RPMI8226 (cell line): ENCODE data around the gene CROCC.
"Not testable (repeated sequence)": the region's sequence is repeated elsewhere in the genome, so short reads cannot be mapped to it uniquely, and the experiment has no call there.

Experiments
- DNase-seq: peaks from one replicate; pipeline ENCODE4 v3.0.0-alpha.2; 2015

CROCC gene

GRCh38 chr1:16918936-16919665 is 2.6 kb upstream of the CROCC start:
- DNase-seq: not testable (repeated sequence)

GRCh38 chr1:16920951-16921350 is 780 bp upstream of the CROCC start:
- DNase-seq: no peak

GRCh38 chr1:16922466-16922865 is 735 bp downstream of the CROCC start:
- DNase-seq: no peak

DNA sequence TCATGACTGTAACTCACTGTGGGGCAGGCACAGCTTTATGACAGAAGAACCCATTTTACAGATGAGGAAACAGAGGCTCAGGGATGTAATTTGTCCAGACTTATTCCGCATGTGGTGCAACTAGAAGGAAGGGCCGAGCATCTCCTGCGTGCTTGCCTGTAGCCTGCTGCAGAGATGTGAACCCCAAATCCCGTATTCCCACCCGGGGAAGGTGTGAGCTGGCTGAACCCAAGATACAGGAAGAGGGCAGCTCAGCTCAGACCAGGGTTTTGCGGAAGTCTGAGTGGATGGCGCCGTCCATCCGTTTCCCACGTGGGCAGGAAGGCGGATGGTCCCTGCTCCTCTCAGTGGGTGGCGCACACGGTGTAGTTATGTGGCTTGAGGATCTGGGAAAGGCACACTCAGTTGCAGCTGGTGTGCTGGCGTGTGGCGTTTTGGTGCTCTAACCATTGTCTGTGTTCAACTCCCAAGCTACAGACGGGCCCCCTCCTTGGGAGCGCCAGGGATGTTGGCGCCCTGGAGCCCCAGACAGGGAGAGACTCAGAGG is 1.2 kb downstream of the CROCC start:
- no peak for DNase-seq

GRCh38 chr1:16924216-16924918 is 2.6 kb downstream of the CROCC start:
- DNase-seq: no peak

DNA sequence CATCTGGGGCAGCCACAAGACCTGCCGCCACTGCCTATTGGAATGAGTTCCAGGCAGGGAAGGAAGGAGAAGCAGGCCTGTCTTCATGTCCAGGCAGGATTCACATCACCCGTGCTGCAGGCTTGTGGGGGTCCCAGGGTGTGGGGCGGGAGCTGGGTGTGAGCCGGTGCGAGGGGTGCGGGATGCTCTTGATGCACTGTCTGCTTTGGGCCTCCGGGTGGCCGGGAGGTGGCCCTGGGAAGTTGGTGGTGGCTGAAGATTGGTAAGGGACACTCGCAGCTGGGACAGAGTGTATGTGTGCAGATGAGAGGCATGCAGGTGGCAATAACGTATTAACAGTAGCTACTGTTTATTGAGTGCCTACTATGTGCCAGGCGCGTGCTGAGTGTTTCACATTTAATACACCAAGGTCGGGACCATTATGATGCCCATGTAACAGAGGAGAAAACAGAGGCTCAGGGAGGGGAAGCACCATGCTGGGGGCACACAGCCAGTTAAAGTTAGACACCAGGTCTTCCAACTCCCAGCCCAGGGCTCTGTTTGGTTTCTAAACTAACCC is 3.3 kb downstream of the CROCC start:
- DNase-seq: no peak

DNA sequence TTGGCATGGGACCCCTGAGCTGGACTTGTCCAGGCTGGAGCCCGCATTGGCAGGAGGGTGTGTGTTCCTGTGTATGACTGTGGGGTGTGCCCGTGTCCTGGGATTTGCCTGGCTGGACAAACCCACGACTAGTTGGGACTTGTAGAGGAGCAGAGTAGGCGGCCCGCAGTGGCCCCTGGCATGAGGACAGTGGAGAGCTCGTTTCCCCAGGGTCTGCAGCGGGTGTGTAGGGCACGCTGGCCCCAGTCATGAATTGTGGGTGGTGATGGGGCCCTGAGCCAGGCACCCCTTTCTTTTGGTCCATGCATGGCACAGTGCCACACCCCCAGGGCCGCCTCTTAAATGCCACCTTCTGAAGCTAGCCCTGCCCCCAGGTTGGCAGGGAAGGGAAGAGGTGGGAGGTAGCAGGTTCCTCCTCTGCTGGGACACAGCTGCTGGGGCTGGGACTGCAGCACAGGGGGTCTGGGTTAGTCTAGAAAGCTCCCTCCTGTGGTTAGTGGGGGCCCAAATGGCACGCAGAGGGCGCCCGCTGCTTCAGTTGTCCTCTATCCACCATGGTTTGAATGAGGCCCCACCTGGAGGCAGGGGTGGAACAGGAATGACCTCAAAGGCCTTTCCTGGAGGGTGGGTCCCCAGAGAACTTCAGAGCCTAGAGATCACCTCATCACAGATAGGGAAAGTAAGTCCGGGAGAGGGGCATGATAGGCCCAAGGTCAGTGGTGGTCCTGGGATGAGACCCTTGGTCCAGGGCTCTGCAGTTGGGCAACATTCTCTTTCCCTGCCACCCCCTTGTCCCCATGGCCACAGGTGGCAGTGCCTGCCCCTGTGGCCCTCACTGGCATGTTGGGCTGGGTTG is 4.1 kb downstream of the CROCC start:
- no peak for DNase-seq

DNA sequence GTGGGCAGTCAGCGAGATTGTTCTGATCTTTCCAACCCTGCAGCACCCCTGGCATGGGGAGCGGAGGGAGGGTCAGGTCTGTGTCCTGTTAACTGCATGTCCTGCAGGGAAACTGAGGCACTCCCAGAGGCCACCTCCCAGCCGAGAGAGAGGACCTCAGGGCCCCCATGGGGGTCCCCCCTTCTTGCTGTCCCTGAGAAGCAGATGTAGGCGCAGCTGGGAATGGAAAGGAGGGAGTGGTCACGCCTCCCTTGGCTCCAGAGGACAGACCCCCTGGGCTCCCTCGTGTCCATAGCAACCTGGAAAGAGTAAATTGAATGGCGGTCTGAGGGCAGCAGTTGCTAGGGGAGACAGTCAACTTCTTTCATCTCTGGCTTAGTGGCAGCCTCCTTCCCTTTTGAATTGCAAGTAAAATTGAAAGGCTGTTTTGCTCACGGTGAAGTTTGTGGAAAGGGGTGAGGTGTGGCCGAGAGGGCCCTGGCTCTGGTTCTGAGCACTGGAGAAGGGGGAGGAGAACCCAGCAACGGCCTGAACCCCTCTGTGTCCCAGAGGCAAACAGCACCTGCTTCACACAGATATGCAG is 4.9 kb downstream of the CROCC start:
- no peak for DNase-seq

DNA sequence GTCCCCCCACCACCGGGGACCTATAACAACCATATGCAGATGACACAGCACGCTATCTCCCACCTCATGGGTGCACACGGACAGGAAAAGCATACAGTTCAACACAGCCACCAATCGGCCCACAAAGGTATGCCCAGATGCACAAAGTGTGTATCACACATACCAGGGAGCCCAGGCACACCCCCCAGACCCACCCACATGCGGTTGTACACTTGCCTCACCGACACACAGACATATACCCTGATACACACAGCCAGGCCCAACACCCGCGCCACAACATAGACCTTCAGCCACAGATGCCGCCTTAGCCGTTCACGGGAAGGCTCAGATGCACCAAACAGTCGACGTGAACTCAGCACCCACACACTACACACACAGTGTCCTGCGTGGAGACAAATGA is 5.5 kb downstream of the CROCC start:
- DNase-seq: no peak

DNA sequence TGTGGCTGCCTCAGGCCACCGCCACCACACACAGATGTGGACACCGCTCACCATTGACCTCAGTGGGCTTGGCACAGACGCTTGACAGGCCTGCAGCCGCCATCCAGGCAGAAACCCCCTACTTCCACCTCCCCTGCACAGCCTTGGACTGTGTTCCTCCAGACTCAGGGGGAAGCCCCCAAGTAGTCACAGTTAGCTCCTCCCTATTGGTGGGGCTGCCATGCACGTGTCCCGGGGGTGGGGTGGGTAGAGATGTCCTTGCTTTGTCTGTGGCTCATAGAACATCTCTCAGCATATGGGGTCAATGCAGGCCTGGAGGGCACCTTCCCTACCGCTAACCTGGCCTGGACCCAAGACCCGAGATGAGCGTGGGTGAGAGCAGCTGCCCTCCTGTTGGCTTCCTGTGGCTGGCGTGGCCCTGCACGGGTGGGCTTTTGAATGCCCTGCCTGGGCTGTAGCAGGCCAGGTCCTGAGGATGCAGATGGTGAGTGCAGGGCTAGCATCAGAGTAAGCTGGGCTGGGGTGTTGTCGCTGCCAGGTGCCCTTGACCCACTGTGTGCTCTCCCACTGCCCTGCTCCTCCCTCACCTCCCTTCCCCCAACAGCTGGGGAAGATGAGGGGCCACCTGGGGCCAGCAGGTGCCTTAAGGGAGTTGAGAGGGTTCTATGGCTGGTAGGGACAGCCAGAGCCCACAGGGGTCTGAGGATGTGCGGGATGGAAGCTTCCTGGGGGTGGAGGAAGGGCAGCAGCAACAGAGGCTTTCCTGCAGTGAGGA is 6.2 kb downstream of the CROCC start:
- DNase-seq: no peak

DNA sequence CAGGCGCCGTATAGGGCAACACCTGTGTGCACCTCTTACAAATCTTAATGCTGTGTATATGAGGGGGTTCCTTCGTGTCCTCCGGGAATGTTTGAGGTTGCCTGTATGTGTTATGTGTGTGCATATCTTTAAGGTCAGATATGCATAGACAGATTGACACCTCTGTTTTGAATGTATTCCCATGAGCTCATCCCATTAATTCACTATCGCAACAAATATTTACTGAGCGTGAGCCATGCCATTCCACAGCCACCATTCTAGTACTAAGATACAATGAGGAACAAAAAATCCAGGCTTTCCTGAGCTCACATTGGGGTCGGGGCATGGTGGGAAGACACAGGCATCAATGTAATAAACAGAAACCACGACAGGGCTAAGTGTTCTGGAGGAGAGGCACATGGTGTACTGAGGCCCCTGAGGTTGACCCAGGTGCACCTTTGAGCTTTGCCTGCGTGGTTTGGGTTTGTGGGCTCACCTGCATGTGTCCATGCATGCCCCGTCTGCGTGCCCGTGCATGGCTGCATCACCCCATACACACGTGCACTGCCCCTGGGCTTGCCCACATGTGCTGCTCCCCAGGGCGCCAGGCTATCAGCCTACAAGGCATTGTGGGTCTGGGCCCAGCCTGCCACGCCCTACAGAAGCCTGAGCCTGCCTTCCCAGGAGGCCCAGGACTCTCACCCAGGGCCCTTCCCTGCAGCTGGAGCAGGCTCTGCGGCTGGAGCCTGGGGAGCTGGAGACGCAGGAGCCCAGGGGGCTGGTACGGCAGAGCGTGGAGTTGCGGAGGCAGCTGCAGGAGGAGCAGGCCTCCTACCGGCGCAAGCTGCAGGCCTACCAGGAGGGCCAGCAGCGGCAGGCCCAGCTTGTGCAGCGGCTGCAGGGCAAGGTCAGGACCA is 7.7 kb downstream of the CROCC start:
- DNase-seq: not testable (repeated sequence)

DNA sequence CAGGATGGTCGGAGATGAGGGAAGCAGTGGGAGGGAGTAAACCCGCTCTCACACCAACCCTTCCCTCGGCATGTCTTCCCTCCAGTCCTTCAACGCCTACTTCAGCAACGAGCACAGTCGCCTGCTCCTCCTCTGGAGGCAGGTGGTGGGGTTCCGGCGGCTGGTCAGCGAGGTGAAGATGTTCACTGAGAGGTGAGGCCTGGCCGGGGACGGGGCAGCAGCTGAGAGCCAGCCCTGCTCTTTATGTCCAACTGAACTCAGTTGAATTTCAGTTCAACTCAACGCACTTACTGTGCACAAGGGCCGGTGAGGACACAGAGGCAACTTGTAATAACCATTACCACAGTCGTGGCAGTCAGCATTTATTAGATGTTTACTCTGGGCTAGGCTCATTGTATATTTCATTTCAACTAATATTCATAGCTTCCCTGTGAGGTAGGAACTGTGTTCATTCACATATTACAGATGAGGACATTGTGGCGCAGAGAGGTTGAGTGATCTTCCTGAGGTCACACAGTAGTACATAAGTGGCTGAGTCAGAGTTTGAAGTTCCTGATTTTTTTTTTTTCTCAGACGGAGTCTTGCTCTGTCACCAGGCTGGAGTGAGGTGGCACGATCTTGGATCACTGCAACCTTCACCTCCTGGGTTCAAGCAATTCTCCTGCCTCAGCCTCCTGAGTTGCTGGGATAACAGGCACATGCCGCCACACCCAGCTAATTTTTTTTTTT is 9.6 kb downstream of the CROCC start:
- DNase-seq: not testable (repeated sequence)

- DNase-seq: not testable (repeated sequence)
These were observed 12.2 kb downstream of the CROCC start for GRCh38 chr1:16933945-16934344.

DNA sequence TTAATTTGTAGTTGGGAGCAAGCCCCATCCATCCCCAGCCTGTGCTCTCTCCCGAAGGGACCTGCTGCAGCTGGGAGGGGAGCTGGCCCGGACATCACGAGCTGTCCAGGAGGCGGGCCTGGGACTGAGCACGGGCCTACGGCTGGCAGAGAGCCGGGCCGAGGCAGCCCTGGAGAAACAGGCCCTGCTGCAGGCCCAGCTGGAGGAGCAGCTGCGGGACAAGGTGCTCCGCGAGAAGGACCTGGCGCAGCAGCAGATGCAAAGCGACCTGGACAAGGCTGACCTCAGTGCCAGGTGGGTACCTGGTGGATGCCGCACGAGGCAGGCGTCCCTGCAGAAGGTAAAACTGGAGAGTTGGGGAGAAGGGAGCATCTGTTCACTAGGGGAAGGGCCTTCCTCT is 14.8 kb downstream of the CROCC start:
- not testable (repeated sequence) for DNase-seq

DNA sequence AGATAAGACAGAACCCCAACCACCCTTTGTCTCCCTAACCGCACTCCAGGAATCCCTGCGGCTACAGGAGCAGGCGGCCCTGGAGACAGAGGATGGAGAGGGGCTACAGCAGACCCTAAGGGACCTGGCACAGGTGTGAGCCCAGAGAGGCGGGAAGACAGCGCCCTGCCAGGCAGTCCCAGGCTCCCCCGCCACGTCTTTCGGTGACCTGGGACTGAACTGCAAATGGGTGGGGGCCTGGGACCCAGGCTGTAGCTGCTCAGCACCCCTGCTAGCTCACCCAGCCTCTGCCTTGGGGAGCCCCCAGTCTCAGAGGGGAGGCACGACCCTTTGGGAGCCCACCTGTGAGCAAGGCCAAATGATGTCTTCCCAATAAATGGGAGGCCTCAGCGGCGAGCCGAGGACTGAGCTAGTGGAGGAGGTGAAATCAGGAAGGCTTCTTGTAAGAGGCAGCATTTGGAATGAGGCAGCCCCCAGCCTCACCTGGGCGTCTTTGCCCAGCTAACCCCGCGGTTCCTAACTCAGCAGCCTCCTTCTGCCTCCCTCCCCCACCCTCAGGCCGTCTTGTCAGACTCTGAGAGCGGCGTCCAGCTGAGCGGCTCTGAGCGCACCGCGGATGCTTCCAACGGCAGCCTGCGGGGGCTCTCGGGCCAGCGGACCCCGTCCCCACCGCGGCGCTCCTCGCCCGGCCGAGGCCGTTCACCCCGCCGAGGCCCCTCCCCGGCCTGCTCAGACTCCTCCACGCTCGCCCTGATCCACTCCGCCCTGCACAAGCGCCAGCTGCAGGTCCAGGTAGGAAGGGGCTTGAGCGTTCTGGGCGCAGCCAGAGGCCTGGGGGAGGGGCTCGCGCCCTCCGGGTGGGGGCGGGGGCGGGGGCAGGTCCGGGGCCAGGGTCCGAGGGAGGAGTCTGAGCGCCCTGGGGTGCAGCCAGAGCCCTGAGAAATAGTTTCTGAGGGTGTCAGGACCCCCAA is 16.9 kb downstream of the CROCC start:
- DNase-seq: no peak

DNA sequence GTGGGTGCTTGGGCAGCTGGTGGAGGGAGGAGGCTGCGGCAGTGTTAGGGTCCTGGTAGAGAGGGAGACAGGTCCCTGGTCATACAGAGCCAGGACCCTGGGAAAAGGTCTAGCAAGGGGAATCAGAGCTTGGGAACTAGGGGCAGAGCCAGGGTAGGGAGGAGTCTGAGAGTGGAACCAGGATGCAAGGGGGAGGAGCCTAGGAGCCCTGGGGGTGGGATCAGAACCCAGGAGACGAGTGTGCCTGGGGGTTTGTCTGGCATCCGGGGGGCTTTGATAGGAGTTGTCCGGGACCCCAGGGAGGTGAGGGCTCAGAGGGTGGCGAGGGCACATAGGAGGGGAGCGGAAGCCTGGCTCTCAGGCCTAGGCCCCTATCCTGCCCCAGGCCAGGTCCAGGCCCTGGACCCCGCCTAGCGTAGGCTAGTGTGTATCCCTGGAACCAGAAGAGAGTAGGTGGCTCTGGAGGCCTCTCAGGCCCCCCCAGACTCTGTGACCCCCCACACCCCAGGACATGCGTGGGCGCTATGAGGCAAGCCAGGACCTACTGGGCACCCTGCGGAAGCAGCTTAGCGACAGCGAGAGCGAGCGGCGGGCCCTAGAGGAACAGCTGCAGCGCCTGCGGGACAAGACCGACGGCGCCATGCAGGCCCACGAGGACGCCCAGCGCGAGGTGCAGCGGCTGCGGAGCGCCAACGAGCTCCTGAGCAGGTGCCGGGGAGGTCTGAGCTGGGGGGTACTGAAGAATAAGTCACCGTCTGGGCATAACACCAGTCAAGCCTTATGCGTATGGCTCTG is 17.9 kb downstream of the CROCC start:
- DNase-seq: not testable (repeated sequence)

GRCh38 chr1:16944038-16944437 is 22.3 kb downstream of the CROCC start:
- no peak for DNase-seq

DNA sequence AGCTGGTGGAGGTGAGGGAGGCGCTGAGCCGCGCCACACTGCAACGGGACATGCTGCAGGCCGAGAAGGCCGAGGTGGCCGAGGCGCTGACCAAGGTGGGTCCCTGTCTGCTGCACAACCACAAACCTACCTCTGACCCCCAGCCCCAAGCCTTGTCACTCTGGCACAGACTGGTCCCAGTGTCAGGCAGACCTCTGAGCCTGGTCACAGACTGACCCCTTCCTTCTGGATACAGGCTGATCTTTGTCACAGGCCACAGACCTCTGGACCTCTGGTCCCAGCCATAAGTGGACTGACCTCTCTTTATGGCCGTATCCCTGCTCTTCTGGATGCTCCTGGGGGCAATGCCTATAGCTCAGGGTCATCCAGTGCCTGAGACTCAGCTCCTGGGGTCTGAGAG is 23.8 kb downstream of the CROCC start:
- not testable (repeated sequence) for DNase-seq
